GM23248 (cell line): ENCODE data around the gene EIF5. TPM values are rescaled to one million over a fixed set of nuclear protein-coding genes. Genes with fewer than 3 reads are reported as not detected.
A peak's percentile ranks its signal among the peaks of the same experiment; 100 is the strongest.

Experiments
- DNase-seq: peaks from one replicate; pipeline ENCODE4 v3.0.0-alpha.2; 2015
- H2AFZ ChIP-seq: fragments of 200-600 bp; sonication (generic); 2 replicates; pipeline ENCODE4 v1.6.1; 2016; ENCODE audit warnings: antibody characterized with exemption
- H3F3A ChIP-seq: fragments of 200-600 bp; sonication (generic); 2 replicates; pipeline ENCODE4 v1.6.1; 2016; ENCODE audit warnings: mild to moderate bottlenecking, antibody characterized with exemption, mixed run types; ENCODE audit not compliant: insufficient read depth
- H3K27ac ChIP-seq: fragments of 200-600 bp; sonication (generic); 2 replicates; pipeline ENCODE4 v1.5.1; 2016; ENCODE audit warnings: mild to moderate bottlenecking
- H3K27me3 ChIP-seq: fragments of 200-600 bp; sonication (generic); replicated peaks from 2 replicates; pipeline ENCODE4 v1.6.1; 2016; ENCODE audit warnings: mild to moderate bottlenecking; ENCODE audit not compliant: insufficient read depth
- H3K36me3 ChIP-seq: fragments of 200-600 bp; sonication (generic); 2 replicates; pipeline ENCODE4 v1.6.1; 2016; ENCODE audit warnings: low read depth, mild to moderate bottlenecking
- H3K4me1 ChIP-seq: fragments of 200-600 bp; sonication (generic); 2 replicates; pipeline ENCODE4 v1.6.1; 2016; ENCODE audit warnings: mild to moderate bottlenecking; ENCODE audit not compliant: insufficient read depth
- H3K4me2 ChIP-seq: fragments of 200-600 bp; sonication (generic); one replicate; pipeline ENCODE4 v1.6.1; 2016; ENCODE audit warnings: mild to moderate bottlenecking; ENCODE audit not compliant: unreplicated experiment
- H3K4me3 ChIP-seq: fragments of 200-600 bp; sonication (generic); 2 replicates; pipeline ENCODE4 v1.5.1; 2016; ENCODE audit warnings: mild to moderate bottlenecking
- H3K79me2 ChIP-seq: fragments of 200-600 bp; sonication (generic); 2 replicates; pipeline ENCODE4 v1.6.1; 2016; ENCODE audit warnings: mild to moderate bottlenecking; ENCODE audit not compliant: insufficient read depth
- H3K9ac ChIP-seq: fragments of 200-600 bp; sonication (generic); 2 replicates; pipeline ENCODE4 v1.6.1; 2016; ENCODE audit warnings: mild to moderate bottlenecking
- H3K9me2 ChIP-seq: fragments of 200-600 bp; sonication (generic); 2 replicates; pipeline ENCODE4 v1.6.1; 2016; ENCODE audit warnings: mixed run types, mild to moderate bottlenecking, moderate library complexity; ENCODE audit not compliant: insufficient read depth
- H3K9me3 ChIP-seq: fragments of 200-600 bp; sonication (generic); one replicate; pipeline ENCODE4 v1.6.1; 2017; ENCODE audit warnings: low read depth
- H4K20me1 ChIP-seq: fragments of 200-600 bp; sonication (generic); 2 replicates; pipeline ENCODE4 v1.6.0; 2016; ENCODE audit not compliant: insufficient read depth
- EZH2 ChIP-seq: fragments of 200-600 bp; sonication (generic); IDR thresholded peaks from 2 replicates; pipeline ENCODE4 v1.6.1; 2018; ENCODE audit warnings: antibody characterized with exemption, mild to moderate bottlenecking; ENCODE audit not compliant: insufficient read depth, poor library complexity, severe bottlenecking
- EZH2phosphoT487 ChIP-seq: fragments of 200-600 bp; sonication (generic); IDR thresholded peaks from 2 replicates; pipeline ENCODE4 v1.6.1; 2018; ENCODE audit warnings: antibody characterized with exemption, moderate library complexity, mild to moderate bottlenecking, low read depth; ENCODE audit not compliant: insufficient read depth
- WGBS, 2 experiments: methylation state at CpG; one replicate each; pipeline ENCODE4 v1.1.6; 2015 to 2017; ENCODE audit warnings: low lambda C conversion rate in 2 of 2, low coverage in 1 of 2; ENCODE audit errors: missing lambda C conversion rate in 2 of 2; 5-methylcytosine and 5-hydroxymethylcytosine counted together
- in situ Hi-C: fragments of 300-500 bp; cut with MboI; formaldehyde crosslinking; loops from 2 replicates; pipeline ENCODE4 v1.15.0; 2020
- polyA plus RNA-seq: library from polyadenylated mRNA; unstranded; fragments of >200 nt; fragmentation: Nextera tagmentation; extraction: Ambion mirVana; gene quantifications from 2 replicates; pipeline ENCODE4 v1.2.1, GENCODE V29; 2016
- total RNA-seq: library from RNA; depleted of rRNA; stranded (reverse); fragments of >200 nt; shearing (Covaris generic); gene quantifications from 2 replicates; pipeline ENCODE4 v1.2.3, GENCODE V29; 2014

Gene EIF5
- total and polyA plus RNA-seq, 2 experiments from 2014 or later, result 133 to 518 TPM

DNA sequence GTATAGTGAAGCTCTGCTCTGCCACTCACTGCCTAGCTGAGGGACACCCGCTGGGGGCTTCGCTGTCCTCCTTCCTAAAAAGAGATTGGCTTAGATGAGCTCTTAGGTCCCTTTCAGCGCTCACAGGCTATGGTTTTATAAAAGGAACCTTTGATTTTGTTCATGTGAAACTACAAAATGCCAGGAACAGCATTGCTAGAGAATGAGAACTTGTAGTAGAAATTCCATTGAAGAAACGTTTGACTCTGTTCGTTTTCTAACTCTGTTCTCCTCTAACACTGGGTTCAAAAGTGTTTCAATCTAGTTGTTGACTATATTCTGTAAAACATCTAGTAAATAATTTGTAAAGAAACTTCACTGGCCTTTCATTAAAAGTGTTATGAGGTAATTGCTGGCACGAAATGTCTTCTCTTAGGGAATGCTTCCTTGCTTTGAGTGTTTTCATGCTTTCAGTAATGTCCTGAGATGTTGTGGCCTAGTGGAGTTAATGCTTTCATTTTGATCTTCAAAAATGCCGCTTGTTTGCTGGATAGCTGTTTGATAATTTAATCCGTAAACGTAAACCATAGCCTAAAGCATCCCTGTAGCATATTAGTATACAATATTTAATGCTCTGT lies 52.8 kb downstream of the EIF5 start:
- TF ChIP-seq EZH2phosphoT487, result no peak
- no peak for TF ChIP-seq EZH2
- Histone ChIP-seq H3F3A (peaks cover 35% of the 10 kb centered on the region), H3K9ac (peak overlapping the region; percentile 95), H3K27me3 (no peaks in the 10 kb centered on the region), H3K4me1 (peaks cover 18% of the 10 kb centered on the region), H3K79me2 (peaks cover 83% of the 10 kb centered on the region), H3K4me3 (peak overlapping the region; percentile 83), H3K9me3 (no peaks in the 10 kb centered on the region), H4K20me1 (peaks cover 26% of the 10 kb centered on the region; the same call in 1 of the 2 replicates), H3K36me3 (no peaks in the 10 kb centered on the region), H3K4me2 (peak overlapping the region; percentile 90), H3K9me2 (no peaks in the 10 kb centered on the region), H2AFZ (no peak overlapping the region), H3K27ac (peak overlapping the region; percentile 89)
- 1% methylated on average over 9 of the region's 9 CpGs for WGBS, 2 experiments
- in situ Hi-C loops, result no loop called here
- DNase-seq, result peak; percentile 69

DNA sequence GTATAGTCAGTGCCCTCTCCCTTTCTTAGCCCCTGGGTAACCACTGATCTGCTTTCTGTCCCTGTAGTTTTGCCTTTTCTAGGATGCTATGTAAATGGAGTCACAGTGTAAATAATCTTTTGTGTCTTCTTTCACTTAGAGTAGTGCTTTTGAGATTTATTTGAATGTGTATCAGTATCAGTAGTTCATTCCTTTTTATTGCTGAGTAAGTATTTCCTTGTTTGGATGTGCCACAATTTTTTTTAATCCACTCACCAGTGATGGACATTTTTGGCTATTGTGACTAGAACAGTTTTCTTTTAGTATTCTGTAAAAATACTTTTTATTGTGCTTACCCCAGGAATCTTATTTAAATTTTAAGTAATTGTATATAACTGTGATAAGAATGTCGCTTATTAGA lies 54.6 kb downstream of the EIF5 start:
- H2AFZ ChIP-seq, result no peak overlapping the region
- H3K4me2 ChIP-seq, result peak overlapping the region; percentile 90
- H3F3A ChIP-seq, result peaks cover 36% of the 10 kb centered on the region
- no peaks in the 10 kb centered on the region for H3K27me3 ChIP-seq
- no peak for DNase-seq
- H3K9me2 ChIP-seq, result no peaks in the 10 kb centered on the region
- peaks cover 96% of the 10 kb centered on the region for H3K79me2 ChIP-seq
- H3K36me3 ChIP-seq, result no peaks in the 10 kb centered on the region
- peaks cover 36% of the 10 kb centered on the region for H4K20me1 ChIP-seq
- no peaks in the 10 kb centered on the region for H3K9me3 ChIP-seq
- peak overlapping the region; percentile 83 for H3K4me3 ChIP-seq
- no peak overlapping the region for H3K27ac ChIP-seq
- TF ChIP-seq EZH2 (no peak), EZH2phosphoT487 (no peak)
- peaks cover 22% of the 10 kb centered on the region for H3K4me1 ChIP-seq
- H3K9ac ChIP-seq, result no peak overlapping the region
- in situ Hi-C loops, result no loop called here
- WGBS, 2 experiments, result 95 to 100% methylated on average over 1 of the region's 1 CpG

DNA sequence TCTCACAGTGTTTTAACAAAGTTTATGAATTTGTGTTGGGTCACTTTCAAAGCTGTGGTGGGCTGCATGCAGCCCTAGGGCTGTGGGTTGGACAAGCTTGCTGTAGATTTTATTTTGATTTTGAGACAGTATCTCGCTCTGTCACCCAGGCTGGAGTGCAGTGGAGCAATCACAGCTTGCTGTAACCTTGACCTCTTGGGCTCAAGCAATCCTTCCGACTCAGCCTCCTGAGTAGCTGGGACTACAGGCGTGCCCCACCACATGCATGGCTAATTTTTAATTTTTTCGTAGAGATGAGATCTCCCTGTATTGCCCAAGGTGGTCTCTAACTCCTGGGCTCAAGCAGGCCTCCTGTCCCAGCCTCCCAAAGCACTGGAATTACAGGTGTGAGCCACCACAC lies 56.6 kb downstream of the EIF5 start:
- Histone ChIP-seq H3K9me3 (no peaks in the 10 kb centered on the region), H3K79me2 (peaks cover 100% of the 10 kb centered on the region), H3K4me1 (peaks cover 39% of the 10 kb centered on the region), H3K4me3 (no peak overlapping the region), H3F3A (peaks cover 44% of the 10 kb centered on the region), H3K27ac (no peak overlapping the region), H4K20me1 (peaks cover 48% of the 10 kb centered on the region), H3K4me2 (no peak overlapping the region), H3K9ac (no peak overlapping the region), H2AFZ (no peak overlapping the region), H3K36me3 (no peaks in the 10 kb centered on the region), H3K27me3 (no peaks in the 10 kb centered on the region), H3K9me2 (no peaks in the 10 kb centered on the region)
- no peak for DNase-seq
- in situ Hi-C loops, result no loop called here
- WGBS, 2 experiments, result 96 to 97% methylated on average over 4 of the region's 4 CpGs
- no peak for TF ChIP-seq EZH2
- no peak for TF ChIP-seq EZH2phosphoT487

DNA sequence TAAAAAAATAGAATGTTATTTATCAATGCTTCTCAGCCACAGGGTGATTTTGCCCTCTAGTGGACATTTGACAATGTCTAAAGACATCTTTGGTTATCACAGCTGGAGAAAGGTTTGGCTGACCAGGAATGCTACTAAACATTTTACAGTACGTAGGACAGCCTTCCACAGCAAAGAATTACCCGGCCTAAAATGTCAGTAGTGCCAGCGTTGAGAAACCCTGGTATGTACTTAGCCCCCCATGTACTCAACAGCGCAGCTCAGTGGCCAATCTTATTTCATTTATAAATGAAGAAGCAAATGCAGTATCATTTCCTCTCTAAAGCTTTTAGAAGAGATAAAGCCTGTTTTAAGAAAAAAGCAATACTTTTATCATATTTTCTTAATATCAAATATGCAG lies 57.0 kb downstream of the EIF5 start:
- peaks cover 43% of the 10 kb centered on the region for H3K4me1 ChIP-seq
- TF ChIP-seq EZH2 (no peak), EZH2phosphoT487 (no peak)
- no peak overlapping the region for H3K9ac ChIP-seq
- peaks cover 53% of the 10 kb centered on the region for H4K20me1 ChIP-seq
- H3K36me3 ChIP-seq, result no peaks in the 10 kb centered on the region
- WGBS, 2 experiments, result 6 to 11% methylated on average over 4 of the region's 4 CpGs
- no peak overlapping the region for H3K4me2 ChIP-seq
- no peak overlapping the region for H3K4me3 ChIP-seq
- no peak overlapping the region for H2AFZ ChIP-seq
- H3K27me3 ChIP-seq, result no peaks in the 10 kb centered on the region
- H3K27ac ChIP-seq, result 0 out of 2 replicates have a peak overlapping the region, but pooled peaks have one; percentile 25
- in situ Hi-C loops, result no loop called here
- DNase-seq, result peak; percentile 84
- peaks cover 100% of the 10 kb centered on the region for H3K79me2 ChIP-seq
- H3K9me2 ChIP-seq, result no peaks in the 10 kb centered on the region
- peaks cover 48% of the 10 kb centered on the region for H3F3A ChIP-seq
- no peaks in the 10 kb centered on the region for H3K9me3 ChIP-seq

DNA sequence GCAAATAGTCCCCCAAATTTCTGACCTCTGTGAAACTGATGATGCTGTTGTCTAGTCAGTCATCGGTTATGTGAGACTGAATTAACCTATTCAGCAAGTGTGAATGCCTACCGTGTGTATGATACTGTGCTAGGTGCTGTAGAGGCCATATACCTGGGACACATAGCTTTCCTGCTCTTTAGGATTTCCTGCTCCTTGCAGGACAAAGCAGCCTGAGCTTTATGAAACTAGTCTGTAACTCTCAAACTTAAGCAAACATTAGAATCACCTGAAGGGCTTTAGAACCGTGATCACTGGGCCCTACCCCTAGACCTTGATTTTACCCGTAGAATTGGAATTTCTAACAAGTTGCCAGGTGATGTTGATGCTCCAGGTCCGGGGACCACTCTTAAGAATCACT lies 58.1 kb downstream of the EIF5 start:
- no peaks in the 10 kb centered on the region for H3K9me3 ChIP-seq
- H3K4me2 ChIP-seq, result no peak overlapping the region
- peaks cover 46% of the 10 kb centered on the region for H3K4me1 ChIP-seq
- H3K36me3 ChIP-seq, result no peaks in the 10 kb centered on the region
- no peak overlapping the region for H3K27ac ChIP-seq
- in situ Hi-C loops, result no loop called here
- WGBS, 2 experiments, result 73 to 76% methylated on average over 5 of the region's 5 CpGs
- no peak for DNase-seq
- H2AFZ ChIP-seq, result no peak overlapping the region
- no peaks in the 10 kb centered on the region for H3K9me2 ChIP-seq
- no peak overlapping the region for H3K4me3 ChIP-seq
- no peak for TF ChIP-seq EZH2phosphoT487
- TF ChIP-seq EZH2, result no peak
- peaks cover 100% of the 10 kb centered on the region for H3K79me2 ChIP-seq
- peaks cover 52% of the 10 kb centered on the region for H4K20me1 ChIP-seq
- no peaks in the 10 kb centered on the region for H3K27me3 ChIP-seq
- no peak overlapping the region for H3K9ac ChIP-seq
- H3F3A ChIP-seq, result peaks cover 46% of the 10 kb centered on the region
